H9 (cell line): ENCODE data around the gene PARD6B. TPM values are rescaled to one million over a fixed set of nuclear protein-coding genes. Genes with fewer than 3 reads are reported as not detected.

Experiments
- DNase-seq: peaks from one replicate; pipeline ENCODE4 v3.0.0-alpha.2; 2017
- H2AFZ ChIP-seq: one replicate; pipeline ENCODE4 v1.6.1; 2013; ENCODE audit warnings: mild to moderate bottlenecking, low read length, control low read depth, moderate library complexity
- H2AK5ac ChIP-seq: 2 replicates; pipeline ENCODE4 v1.6.1; 2013; ENCODE audit warnings: low read length, control low read depth, mixed read lengths; ENCODE audit not compliant: insufficient read length
- H2BK120ac ChIP-seq: one replicate; pipeline ENCODE4 v1.6.1; 2013; ENCODE audit warnings: low read depth, mild to moderate bottlenecking, low read length, control low read depth, inconsistent platforms; ENCODE audit not compliant: poor library complexity, severe bottlenecking
- H2BK12ac ChIP-seq: 2 replicates; pipeline ENCODE4 v1.6.1; 2013; ENCODE audit warnings: low read length, control low read depth, mixed read lengths, low read depth; ENCODE audit not compliant: insufficient read length
- H2BK15ac ChIP-seq: 2 replicates; pipeline ENCODE4 v1.6.1; 2013; ENCODE audit warnings: low read depth, low read length, control low read depth
- H2BK20ac ChIP-seq: one replicate; pipeline ENCODE4 v1.6.1; 2013; ENCODE audit warnings: low read depth, mild to moderate bottlenecking, low read length, control low read depth, inconsistent platforms; ENCODE audit not compliant: poor library complexity, severe bottlenecking
- H2BK5ac ChIP-seq: 2 replicates; pipeline ENCODE4 v1.6.1; 2013; ENCODE audit warnings: low read length, control low read depth, mixed read lengths; ENCODE audit not compliant: insufficient read length
- H3K14ac ChIP-seq: 2 replicates; pipeline ENCODE4 v1.6.1; 2013; ENCODE audit warnings: low read length, control low read depth; ENCODE audit not compliant: insufficient read depth
- H3K18ac ChIP-seq: 2 replicates; pipeline ENCODE4 v1.6.1; 2013; ENCODE audit warnings: low read depth, mild to moderate bottlenecking, mixed read lengths, low read length, control low read depth; ENCODE audit not compliant: insufficient read length
- H3K23ac ChIP-seq: 2 replicates; pipeline ENCODE4 v1.6.1; 2013; ENCODE audit warnings: low read length, control low read depth, mixed read lengths, low read depth; ENCODE audit not compliant: insufficient read length
- H3K23me2 ChIP-seq: 2 replicates; pipeline ENCODE4 v1.6.1; 2013; ENCODE audit warnings: low read depth, mild to moderate bottlenecking, mixed read lengths, low read length, control low read depth; ENCODE audit not compliant: insufficient read length, poor library complexity, severe bottlenecking
- H3K27ac ChIP-seq: 2 replicates; pipeline ENCODE4 v1.5.1; 2013; ENCODE audit warnings: low read length, control low read depth, mixed read lengths, low read depth; ENCODE audit not compliant: insufficient read length
- H3K27me3 ChIP-seq: 2 replicates; pipeline ENCODE4 v1.6.1; 2013; ENCODE audit warnings: low read length, control low read depth, inconsistent platforms; ENCODE audit not compliant: insufficient read depth
- H3K4ac ChIP-seq: 2 replicates; pipeline ENCODE4 v1.6.1; 2013; ENCODE audit warnings: low read depth, mild to moderate bottlenecking, control low read depth, inconsistent platforms, low read length, moderate library complexity
- H3K4me1 ChIP-seq: 2 replicates; pipeline ENCODE4 v1.6.1; 2013; ENCODE audit warnings: low read length, control low read depth, inconsistent platforms; ENCODE audit not compliant: insufficient read depth
- H3K4me2 ChIP-seq: 2 replicates; pipeline ENCODE4 v1.6.1; 2013; ENCODE audit warnings: low read length, control low read depth, mixed read lengths; ENCODE audit not compliant: insufficient read length, insufficient read depth
- H3K56ac ChIP-seq: 2 replicates; pipeline ENCODE4 v1.6.1; 2013; ENCODE audit warnings: low read depth, mild to moderate bottlenecking, mixed read lengths, low read length, control low read depth; ENCODE audit not compliant: insufficient read length
- H3K79me1 ChIP-seq: 2 replicates; pipeline ENCODE4 v1.6.1; 2013; ENCODE audit warnings: low read depth, mild to moderate bottlenecking, moderate library complexity, low read length, control low read depth, inconsistent platforms; ENCODE audit not compliant: insufficient read depth, poor library complexity, severe bottlenecking
- H3K79me2 ChIP-seq: 2 replicates; pipeline ENCODE4 v1.6.1; 2013; ENCODE audit warnings: low read length, control low read depth, inconsistent platforms; ENCODE audit not compliant: insufficient read depth
- H3K9ac ChIP-seq: 2 replicates; pipeline ENCODE4 v1.6.1; 2013; ENCODE audit warnings: low read length, control low read depth, mixed read lengths; ENCODE audit not compliant: insufficient read length; ENCODE audit errors: extremely low read depth
- H3K9me3 ChIP-seq: one replicate; pipeline ENCODE4 v1.6.1; 2013; ENCODE audit warnings: low read depth, low read length, inconsistent platforms; ENCODE audit not compliant: control insufficient read depth
- H3T11ph ChIP-seq: one replicate; pipeline ENCODE4 v1.6.1; 2013; ENCODE audit warnings: mild to moderate bottlenecking, low read length, control low read depth, inconsistent platforms
- H4K20me1 ChIP-seq: one replicate; pipeline ENCODE4 v1.6.1; 2013; ENCODE audit not compliant: control insufficient read depth, insufficient read length, insufficient read depth
- H4K5ac ChIP-seq: 2 replicates; pipeline ENCODE4 v1.6.1; 2013; ENCODE audit warnings: low read depth, mild to moderate bottlenecking, mixed read lengths, low read length, control low read depth; ENCODE audit not compliant: insufficient read length
- H4K8ac ChIP-seq: replicated peaks from 2 replicates; pipeline ENCODE4 v1.6.1; 2013; ENCODE audit warnings: low read length, control low read depth, mixed read lengths, low read depth; ENCODE audit not compliant: insufficient read length
- H4K91ac ChIP-seq: 2 replicates; pipeline ENCODE4 v1.6.1; 2013; ENCODE audit warnings: low read depth, mild to moderate bottlenecking, moderate library complexity, mixed read lengths, low read length, control low read depth; ENCODE audit not compliant: insufficient read length
- H3K27ac Mint-ChIP-seq, 3 experiments: 2 replicates in 2 of 3; 3 replicates in 1 of 3; pipeline ENCODE4 v1.8.0; 2020 to 2021; ENCODE audit warnings: mixed read lengths in 3 of 3, mild to moderate bottlenecking in 1 of 3, moderate library complexity in 1 of 3
- H3K27me3 Mint-ChIP-seq: 2 replicates; pipeline ENCODE4 v1.8.0; 2021; ENCODE audit warnings: low read depth, mild to moderate bottlenecking, moderate library complexity, mixed read lengths
- H3K36me3 Mint-ChIP-seq, 3 experiments: 2 replicates in 2 of 3; 3 replicates in 1 of 3; pipeline ENCODE4 v1.8.0; 2020 to 2021; ENCODE audit warnings: low read depth in 3 of 3, mixed read lengths in 3 of 3; ENCODE audit not compliant: insufficient read depth in 1 of 3
- H3K4me1 Mint-ChIP-seq, 2 experiments: 2 replicates each; pipeline ENCODE4 v1.8.0; 2020; ENCODE audit warnings: mixed read lengths in 2 of 2
- H3K4me3 Mint-ChIP-seq, 2 experiments: 2 replicates in 1 of 2; 3 replicates in 1 of 2; pipeline ENCODE4 v1.8.0; 2020 to 2021; ENCODE audit warnings: mild to moderate bottlenecking in 2 of 2, mixed read lengths in 2 of 2, moderate library complexity in 1 of 2
- H3K9me3 Mint-ChIP-seq, 2 experiments: 2 replicates in 1 of 2; 3 replicates in 1 of 2; pipeline ENCODE4 v1.8.0; 2020; ENCODE audit warnings: mild to moderate bottlenecking in 2 of 2, mixed read lengths in 2 of 2, moderate library complexity in 1 of 2
- CTCF ChIP-seq: fragments of 200-600 bp; sonication (generic); conservative IDR thresholded peaks from 3 replicates; pipeline ENCODE4 v1.8.0; 2021; ENCODE audit warnings: antibody characterized with exemption, mild to moderate bottlenecking
- WGBS: extraction: QIAGEN DNeasy Blood & Tissue Kit; methylation state at CpG from one replicate; pipeline ENCODE4 v1.1.7; 2013; ENCODE audit warnings: missing lambda C conversion rate, low lambda C conversion rate, mixed read lengths; ENCODE audit not compliant: insufficient read length; ENCODE audit errors: extremely low coverage; 5-methylcytosine and 5-hydroxymethylcytosine counted together
- total RNA-seq: library from RNA; stranded (reverse); gene quantifications from 2 replicates; pipeline ENCODE4 v1.2.1, GENCODE V29; 2021

PARD6B gene
- total RNA-seq, 1 experiment from 2014 or later, result 27.4 TPM

GRCh38 chr20:50744143-50744792, 12.9 kb downstream of the PARD6B start:
- Mint-ChIP-seq H3K4me1 (peaks cover 51 to 58% of the 10 kb centered on the region in 2 experiments), H3K27me3 (no peaks in the 10 kb centered on the region), H3K4me3 (no peak overlapping the region), H3K36me3 (peaks cover 11 to 47% (median 33%) of the 10 kb centered on the region in 3 experiments; a peak in 6 of 7 replicates), H3K27ac (peak overlapping the region; percentile 90 to 98 (median 96)), H3K9me3 (no peaks in the 10 kb centered on the region)
- Histone ChIP-seq H4K8ac (no peak overlapping the region), H3K18ac (no peak overlapping the region), H2BK5ac (no peak overlapping the region), H3K4me1 (peaks cover 4% of the 10 kb centered on the region; the same call in 1 of the 2 replicates), H2BK12ac (no peak overlapping the region), H3K79me1 (no peaks in the 10 kb centered on the region), H4K5ac (no peak overlapping the region), H2BK15ac (no peak overlapping the region), H3K9ac (no peak overlapping the region), H2BK120ac (no peak overlapping the region), H2BK20ac (no peak overlapping the region), H3K79me2 (no peaks in the 10 kb centered on the region; the same call in 1 of the 2 replicates), H4K20me1 (no peaks in the 10 kb centered on the region), H3K27ac (no peak overlapping the region), H4K91ac (no peak overlapping the region), H3K56ac (no peak overlapping the region), H2AFZ (no peak overlapping the region), H3K4me2 (no peak overlapping the region), H3T11ph (no peak overlapping the region), H2AK5ac (no peak overlapping the region), H3K9me3 (no peaks in the 10 kb centered on the region), H3K27me3 (no peaks in the 10 kb centered on the region), H3K23me2 (peaks cover 3% of the 10 kb centered on the region), H3K14ac (peak overlapping the region; percentile 41; the same call in 1 of the 2 replicates), H3K4ac (no peak overlapping the region), H3K23ac (no peak overlapping the region)
- no peak for TF ChIP-seq CTCF
- peak; percentile 56 for DNase-seq
- no CpG with 5 or more reads among the region's 15 CpGs for WGBS
